LNCaP clone FGC (cell line): ENCODE data around the gene GRB10.

Experiments
- DNase-seq: peaks from one replicate; pipeline ENCODE4 v3.0.0-alpha.2; 2011; ENCODE audit warnings: low read depth
- H3K4me3 ChIP-seq: 2 replicates; pipeline ENCODE4 v1.5.1; 2011; ENCODE audit warnings: mild to moderate bottlenecking, low read depth, low read length, control low read depth
- TF ChIP-seq, protein P1 (sequence below): IDR thresholded peaks from 2 replicates; pipeline ENCODE4 v1.5.1; 2012; ENCODE audit warnings: mild to moderate bottlenecking; ENCODE audit not compliant: control insufficient read depth, insufficient read depth; ENCODE audit errors: extremely low read depth

The GRB10 gene

GRCh38 chr7:50723173-50723572, 59.5 kb downstream of the GRB10 start:
- H3K4me3 ChIP-seq, result no peak overlapping the region
- TF ChIP-seq, protein P1, sequence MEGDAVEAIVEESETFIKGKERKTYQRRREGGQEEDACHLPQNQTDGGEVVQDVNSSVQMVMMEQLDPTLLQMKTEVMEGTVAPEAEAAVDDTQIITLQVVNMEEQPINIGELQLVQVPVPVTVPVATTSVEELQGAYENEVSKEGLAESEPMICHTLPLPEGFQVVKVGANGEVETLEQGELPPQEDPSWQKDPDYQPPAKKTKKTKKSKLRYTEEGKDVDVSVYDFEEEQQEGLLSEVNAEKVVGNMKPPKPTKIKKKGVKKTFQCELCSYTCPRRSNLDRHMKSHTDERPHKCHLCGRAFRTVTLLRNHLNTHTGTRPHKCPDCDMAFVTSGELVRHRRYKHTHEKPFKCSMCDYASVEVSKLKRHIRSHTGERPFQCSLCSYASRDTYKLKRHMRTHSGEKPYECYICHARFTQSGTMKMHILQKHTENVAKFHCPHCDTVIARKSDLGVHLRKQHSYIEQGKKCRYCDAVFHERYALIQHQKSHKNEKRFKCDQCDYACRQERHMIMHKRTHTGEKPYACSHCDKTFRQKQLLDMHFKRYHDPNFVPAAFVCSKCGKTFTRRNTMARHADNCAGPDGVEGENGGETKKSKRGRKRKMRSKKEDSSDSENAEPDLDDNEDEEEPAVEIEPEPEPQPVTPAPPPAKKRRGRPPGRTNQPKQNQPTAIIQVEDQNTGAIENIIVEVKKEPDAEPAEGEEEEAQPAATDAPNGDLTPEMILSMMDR, result no peak
- DNase-seq, result no peak

- no peak for DNase-seq
- TF ChIP-seq, protein P1, result no peak
- H3K4me3 ChIP-seq, result no peak overlapping the region
Measured at GRCh38 chr7:50721661-50722259, 60.9 kb downstream of the GRB10 start.

DNA sequence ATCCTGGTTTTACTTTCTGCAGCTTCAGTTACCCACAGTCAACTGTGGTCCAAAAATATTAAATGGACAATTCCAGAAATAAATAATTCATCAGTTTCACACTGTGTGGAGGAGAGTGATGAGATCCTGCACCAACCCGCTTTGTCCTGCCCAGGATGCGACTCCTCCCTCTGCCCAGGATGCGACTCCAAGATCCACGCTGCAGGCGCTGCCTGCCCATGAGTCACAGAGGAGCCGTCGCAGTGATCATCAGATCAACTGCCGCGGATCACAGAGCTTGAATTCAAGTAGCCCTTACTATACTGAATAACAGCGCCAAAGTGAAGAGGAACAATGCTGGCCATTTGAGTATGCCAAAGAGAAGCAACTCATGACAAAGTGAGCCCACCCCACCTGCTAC, 61.5 kb downstream of the GRB10 start:
- H3K4me3 ChIP-seq, result no peak overlapping the region
- TF ChIP-seq, protein P1, result no peak
- DNase-seq, result no peak

- H3K4me3 ChIP-seq, result no peak overlapping the region
- TF ChIP-seq, protein P1, result no peak
- no peak for DNase-seq
Measured at GRCh38 chr7:50720295-50720694, 62.4 kb downstream of the GRB10 start.

GRCh38 chr7:50718876-50719275, 63.8 kb downstream of the GRB10 start:
- TF ChIP-seq, protein P1, result no peak
- DNase-seq, result no peak
- no peak overlapping the region for H3K4me3 ChIP-seq

- no peak overlapping the region for H3K4me3 ChIP-seq
- DNase-seq, result no peak
- TF ChIP-seq, protein P1, result no peak
Measured at GRCh38 chr7:50718311-50718710, 64.4 kb downstream of the GRB10 start.

DNA sequence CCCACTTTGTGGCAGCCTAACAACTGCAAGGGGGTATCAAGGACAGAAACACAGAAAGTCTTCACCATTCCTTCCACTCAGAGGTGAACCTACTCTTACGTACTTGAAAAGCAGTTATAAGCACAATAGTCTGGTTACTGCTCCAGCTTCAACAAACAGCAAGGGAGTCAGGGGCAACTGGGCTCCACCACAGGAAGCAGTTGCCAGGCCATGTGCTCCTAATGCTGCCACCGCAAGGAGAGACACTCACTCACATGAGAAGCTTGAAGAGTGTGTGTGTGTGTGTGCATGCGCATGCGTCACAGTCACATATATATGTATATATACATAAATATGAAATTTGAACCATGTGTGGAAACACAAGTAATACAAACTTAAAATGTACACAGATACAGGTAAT, 65.5 kb downstream of the GRB10 start:
- no peak for DNase-seq
- TF ChIP-seq, protein P1, result no peak
- H3K4me3 ChIP-seq, result no peak overlapping the region
